Neural cell (in vitro differentiated cells): ENCODE data around the gene FDPS. TPM values are rescaled to one million over a fixed set of nuclear protein-coding genes. Genes with fewer than 3 reads are reported as not detected.

Experiments
- H2AFZ ChIP-seq: fragments of 200-600, 300-800 bp; sonication (generic), shearing (Covaris generic); 2 replicates; pipeline ENCODE4 v1.6.0; 2014; ENCODE audit warnings: low read depth, mild to moderate bottlenecking, antibody characterized with exemption, low read length, moderate library complexity
- H3F3A ChIP-seq: fragments of 200-600 bp; shearing (Covaris generic); 2 replicates; pipeline ENCODE4 v1.6.1; 2016; ENCODE audit warnings: mild to moderate bottlenecking, moderate library complexity, mixed read lengths, antibody characterized with exemption, low read length; ENCODE audit not compliant: insufficient read depth, poor library complexity, severe bottlenecking
- H3K27ac ChIP-seq: fragments of 200-600, 300-800 bp; sonication (generic), shearing (Covaris generic); 2 replicates; pipeline ENCODE4 v1.5.1; 2014; ENCODE audit warnings: mild to moderate bottlenecking, low read length, moderate library complexity
- H3K27me3 ChIP-seq: fragments of 300-800, 200-600 bp; sonication (generic), shearing (Covaris generic); 2 replicates; pipeline ENCODE4 v1.6.0; 2014; ENCODE audit warnings: mild to moderate bottlenecking, low read depth, low read length, moderate library complexity; ENCODE audit not compliant: insufficient read depth
- H3K36me3 ChIP-seq: fragments of 300-800, 200-600 bp; sonication (generic), shearing (Covaris generic); 2 replicates; pipeline ENCODE4 v1.5.1; 2014; ENCODE audit warnings: mild to moderate bottlenecking, antibody characterized with exemption, low read length, moderate library complexity; ENCODE audit not compliant: insufficient read depth
- H3K4me2 ChIP-seq: fragments of 300-800, 200-600 bp; sonication (generic), shearing (Covaris generic); 2 replicates; pipeline ENCODE4 v1.6.0; 2014; ENCODE audit warnings: mild to moderate bottlenecking, low read length
- H3K4me3 ChIP-seq: fragments of 300-800, 200-600 bp; sonication (generic), shearing (Covaris generic); 2 replicates; pipeline ENCODE4 v1.5.1; 2014; ENCODE audit warnings: mild to moderate bottlenecking, low read length, moderate library complexity
- H3K79me2 ChIP-seq: fragments of 200-600 bp; shearing (Covaris generic); replicated peaks from 2 replicates; pipeline ENCODE4 v1.6.0; 2014; ENCODE audit warnings: mild to moderate bottlenecking, low read length, moderate library complexity; ENCODE audit not compliant: insufficient read depth
- H3K9ac ChIP-seq: fragments of 300-800, 200-600 bp; sonication (generic), shearing (Covaris generic); 2 replicates; pipeline ENCODE4 v1.6.1; 2016; ENCODE audit warnings: mild to moderate bottlenecking, low read length, mixed read lengths
- H3K9me2 ChIP-seq: fragments of 200-600 bp; shearing (Covaris generic); 2 replicates; pipeline ENCODE4 v1.6.1; 2016; ENCODE audit warnings: mild to moderate bottlenecking, low read length, mixed read lengths; ENCODE audit not compliant: insufficient read depth
- H3K9me3 ChIP-seq: fragments of 200-600, 300-800 bp; sonication (generic), shearing (Covaris generic); 2 replicates; pipeline ENCODE4 v1.6.1; 2016; ENCODE audit warnings: mild to moderate bottlenecking, mixed run types, low read length, moderate library complexity, mixed read lengths
- H4K20me1 ChIP-seq: fragments of 200-600 bp; shearing (Covaris generic); 2 replicates; pipeline ENCODE4 v1.6.1; 2016; ENCODE audit warnings: mild to moderate bottlenecking, mixed run types; ENCODE audit not compliant: insufficient read depth
- CTCF ChIP-seq: fragments of 450-650 bp; IDR thresholded peaks from 2 replicates; pipeline ENCODE4 v1.5.1; 2014; ENCODE audit warnings: antibody characterized with exemption, mild to moderate bottlenecking, moderate library complexity; ENCODE audit not compliant: poor library complexity, severe bottlenecking
- EP300 ChIP-seq: fragments of 450-650 bp; conservative IDR thresholded peaks from 2 replicates; pipeline ENCODE4 v1.6.1; 2014; ENCODE audit warnings: antibody characterized with exemption, mild to moderate bottlenecking, moderate library complexity; ENCODE audit not compliant: poor library complexity, severe bottlenecking
- EZH2 ChIP-seq: fragments of 200-600, 300-800 bp; shearing (Covaris generic), sonication (generic); IDR thresholded peaks from 2 replicates; pipeline ENCODE4 v1.6.1; 2014; ENCODE audit warnings: antibody characterized with exemption, low read length, borderline replicate concordance, mild to moderate bottlenecking; ENCODE audit not compliant: insufficient read depth, poor library complexity, severe bottlenecking
- MXI1 ChIP-seq: fragments of 450-650 bp; conservative IDR thresholded peaks from 2 replicates; pipeline ENCODE4 v1.6.1; 2014; ENCODE audit warnings: antibody characterized with exemption, mild to moderate bottlenecking; ENCODE audit not compliant: poor library complexity, severe bottlenecking
- POLR2AphosphoS5 ChIP-seq: IDR thresholded peaks from 2 replicates; pipeline ENCODE4 v1.6.1; 2012
- RAD21 ChIP-seq: fragments of 450-650 bp; conservative IDR thresholded peaks from 2 replicates; pipeline ENCODE4 v1.6.1; 2014; ENCODE audit warnings: antibody characterized with exemption, mild to moderate bottlenecking, moderate library complexity
- REST ChIP-seq: IDR thresholded peaks from 2 replicates; pipeline ENCODE4 v1.6.1; 2012; ENCODE audit warnings: borderline replicate concordance
- SMC3 ChIP-seq: fragments of 450-650 bp; conservative IDR thresholded peaks from 2 replicates; pipeline ENCODE4 v1.6.1; 2014; ENCODE audit warnings: antibody characterized with exemption, mild to moderate bottlenecking, moderate library complexity; ENCODE audit not compliant: poor library complexity
- TAF1 ChIP-seq: IDR thresholded peaks from 2 replicates; pipeline ENCODE4 v1.6.1; 2012; ENCODE audit warnings: low read depth
- polyA plus RNA-seq: library from polyadenylated mRNA; depleted of rRNA; stranded (reverse); fragments of >200 nt; gene quantifications from 2 replicates; pipeline ENCODE4 v1.2.3, GENCODE V29; 2014

FDPS gene
- polyA plus RNA-seq, 1 donor from 2014 or later = 235 TPM

DNA sequence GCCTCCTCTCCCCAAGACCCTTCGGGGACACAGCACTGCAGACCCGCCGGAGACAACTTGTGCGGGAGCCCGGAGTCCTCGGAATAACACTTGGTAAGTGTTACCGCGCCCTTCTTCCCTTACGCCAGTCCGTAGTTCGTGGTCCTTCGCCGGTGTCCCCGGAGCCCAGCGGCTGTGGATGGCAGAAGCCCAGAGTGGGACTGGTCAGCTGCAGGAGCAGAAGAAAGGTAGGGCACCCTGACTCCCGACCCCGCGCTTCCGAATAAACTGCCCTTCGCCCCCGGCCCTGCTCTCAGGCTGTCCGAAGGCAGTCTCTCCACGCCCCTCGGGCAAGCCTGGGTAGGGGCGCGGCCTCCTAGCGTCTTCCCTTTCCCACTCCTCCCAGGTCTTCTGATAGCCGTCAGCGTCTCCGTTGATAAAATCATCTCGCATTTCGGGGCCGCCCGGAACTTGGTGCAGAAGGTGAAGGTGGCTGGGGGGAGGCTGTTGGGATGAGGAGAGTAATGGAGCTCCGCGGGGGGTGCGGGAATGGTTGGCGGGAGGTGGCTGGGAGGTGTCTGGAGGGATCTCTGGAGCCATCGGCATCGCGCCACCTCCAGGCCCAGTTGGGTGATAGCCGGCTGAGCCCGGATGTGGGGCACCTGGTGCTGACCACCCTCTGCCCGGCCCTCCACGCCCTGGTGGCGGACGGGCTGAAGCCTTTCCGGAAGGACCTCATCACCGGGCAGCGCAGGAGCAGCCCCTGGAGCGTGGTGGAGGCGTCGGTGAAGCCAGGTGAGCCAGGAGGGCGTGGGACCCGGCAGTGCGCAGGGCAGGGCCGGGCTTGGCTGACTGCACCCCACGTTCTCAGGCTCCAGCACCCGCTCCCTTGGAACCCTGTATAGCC is 16.3 kb downstream of the FDPS start:
- H3K27me3 ChIP-seq = no peaks in the 10 kb centered on the region
- peaks cover 27% of the 10 kb centered on the region for H3K79me2 ChIP-seq
- no peaks in the 10 kb centered on the region for H3K9me3 ChIP-seq
- peaks cover 4% of the 10 kb centered on the region for H3K36me3 ChIP-seq
- H3K9ac ChIP-seq = peak overlapping the region; percentile 91
- peak overlapping the region; percentile 99 for H3K4me2 ChIP-seq
- H3K27ac ChIP-seq = no peak overlapping the region
- no peaks in the 10 kb centered on the region for H3K9me2 ChIP-seq
- no peak overlapping the region for H2AFZ ChIP-seq
- peaks cover 7% of the 10 kb centered on the region for H4K20me1 ChIP-seq
- no peaks in the 10 kb centered on the region for H3F3A ChIP-seq
- TF ChIP-seq SMC3 = peak; percentile 42
- peak; percentile 60 for TF ChIP-seq CTCF
- no peak for TF ChIP-seq REST
- no peak for TF ChIP-seq EZH2
- TF ChIP-seq RAD21 = peak; percentile 24
- peak overlapping the region; percentile 90 for H3K4me3 ChIP-seq

GRCh38 chr1:155325603-155325893 is 16.9 kb downstream of the FDPS start:
- TF ChIP-seq MXI1 (no peak), RAD21 (no peak), EP300 (no peak), SMC3 (no peak), CTCF (no peak), POLR2AphosphoS5 (no peak), EZH2 (no peak), TAF1 (no peak), REST (no peak)
- no peaks in the 10 kb centered on the region for H3K9me3 ChIP-seq
- H3K9ac ChIP-seq = no peak overlapping the region
- peak overlapping the region; percentile 90 for H3K4me3 ChIP-seq
- no peaks in the 10 kb centered on the region for H3K27me3 ChIP-seq
- H3F3A ChIP-seq = no peaks in the 10 kb centered on the region
- no peak overlapping the region for H3K4me2 ChIP-seq
- peaks cover 7% of the 10 kb centered on the region for H4K20me1 ChIP-seq
- no peak overlapping the region for H2AFZ ChIP-seq
- peaks cover 4% of the 10 kb centered on the region for H3K36me3 ChIP-seq
- no peak overlapping the region for H3K27ac ChIP-seq
- peaks cover 21% of the 10 kb centered on the region for H3K79me2 ChIP-seq
- no peaks in the 10 kb centered on the region for H3K9me2 ChIP-seq
